Stimulated activated memory B cell treated with anti-CD40 and anti-IgM and Interleukin-4, amounts not matched to agents 10 μg/mL and 1 μg/mL and 100 μg/mL, for 72 hours (primary cell): ENCODE data around the gene C6orf89.
"Not testable (repeated sequence)": the region's sequence is repeated elsewhere in the genome, so short reads cannot be mapped to it uniquely, and the experiment has no call there.

Source experiments
- ATAC-seq: fragments of 150-1000 bp; cut with Tn5 transposase; 2 replicates; pipeline ENCODE4 v1.10.0; 2021
- H3K27ac Mint-ChIP-seq: one replicate; pipeline ENCODE4 v1.8.0; 2022; ENCODE audit warnings: mild to moderate bottlenecking, mixed read lengths
- H3K27me3 Mint-ChIP-seq: one replicate; pipeline ENCODE4 v1.8.0; 2022; ENCODE audit warnings: mixed read lengths
- H3K36me3 Mint-ChIP-seq: one replicate; pipeline ENCODE4 v1.8.0; 2022; ENCODE audit warnings: mixed read lengths
- H3K4me1 Mint-ChIP-seq: one replicate; pipeline ENCODE4 v1.8.0; 2022; ENCODE audit warnings: mixed read lengths
- H3K4me3 Mint-ChIP-seq: one replicate; pipeline ENCODE4 v1.8.0; 2022; ENCODE audit warnings: mild to moderate bottlenecking, moderate library complexity, mixed read lengths
- H3K9me3 Mint-ChIP-seq: one replicate; pipeline ENCODE4 v1.8.0; 2022; ENCODE audit warnings: mixed read lengths

C6orf89 gene

DNA sequence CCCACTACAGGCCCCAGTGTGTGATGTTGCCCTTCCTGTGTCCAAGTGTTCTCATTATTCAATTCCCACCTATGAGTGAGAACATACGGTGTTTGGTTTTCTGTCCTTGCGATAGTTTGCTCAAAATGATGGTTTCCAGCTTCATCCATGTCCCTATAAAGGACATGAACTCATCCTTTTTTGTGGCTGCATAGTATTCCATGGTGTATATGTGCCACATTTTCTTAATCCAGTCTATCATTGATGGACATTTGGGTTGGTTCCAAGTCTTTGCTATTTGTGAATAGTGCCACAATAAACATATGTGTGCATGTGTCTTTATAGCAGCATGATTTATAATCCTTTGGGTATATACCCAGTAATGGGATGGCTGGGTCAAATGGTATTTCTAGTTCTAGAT, 5.4 kb downstream of the C6orf89 start:
- not testable (repeated sequence) for H3K9me3 Mint-ChIP-seq, H3K4me3 Mint-ChIP-seq, H3K27ac Mint-ChIP-seq, ATAC-seq, H3K27me3 Mint-ChIP-seq, H3K36me3 Mint-ChIP-seq
- H3K4me1 Mint-ChIP-seq, result peaks cover 24% of the 10 kb centered on the region

DNA sequence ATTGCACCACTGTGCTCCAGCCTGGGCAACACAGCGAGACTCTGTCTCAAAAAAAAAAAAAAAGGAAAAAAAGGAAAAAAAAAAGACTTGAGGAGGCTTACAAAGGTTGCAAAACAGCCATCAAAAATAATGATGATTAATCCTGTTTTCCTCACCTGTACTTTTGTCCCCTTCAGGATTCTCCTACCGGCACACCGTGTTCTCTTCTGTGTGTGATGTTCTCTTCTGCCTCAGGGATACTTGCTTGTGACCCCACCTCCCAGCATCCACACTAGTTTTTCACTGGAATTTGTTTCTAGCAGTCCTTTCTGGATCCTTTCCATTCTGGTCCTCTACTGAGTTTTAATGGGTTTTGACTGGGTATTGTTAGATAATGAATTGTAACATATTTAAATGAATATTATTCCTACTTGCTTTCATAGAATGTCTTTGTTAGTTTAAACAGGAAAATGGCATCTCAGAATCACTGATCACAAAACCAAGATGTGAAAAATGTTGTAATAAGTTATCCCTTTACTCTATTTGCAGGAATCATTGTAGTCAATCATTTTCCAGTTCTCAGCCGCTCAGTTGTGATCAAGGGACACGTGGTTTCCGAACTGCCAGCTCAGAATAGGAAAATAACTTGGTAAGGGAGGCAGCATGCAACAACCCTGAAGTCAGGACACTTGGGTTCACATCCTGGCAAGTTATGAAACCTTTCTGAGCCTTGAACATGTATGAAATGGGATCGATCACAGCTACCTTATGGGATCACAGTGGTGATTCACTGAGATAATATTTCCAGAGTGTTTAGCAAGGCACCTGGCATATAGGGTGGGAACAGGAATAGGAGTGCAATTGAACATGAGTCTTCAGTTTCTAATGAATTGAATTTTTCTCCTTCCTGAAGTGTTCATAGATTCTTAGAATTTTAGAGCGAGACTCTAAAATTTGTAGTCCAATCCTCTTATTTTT, 8.5 kb downstream of the C6orf89 start:
- Mint-ChIP-seq H3K4me3 (no peak overlapping the region), H3K36me3 (peaks cover 13% of the 10 kb centered on the region), H3K9me3 (no peaks in the 10 kb centered on the region), H3K27ac (no peak overlapping the region), H3K27me3 (no peaks in the 10 kb centered on the region), H3K4me1 (peaks cover 3% of the 10 kb centered on the region)
- no peak for ATAC-seq

DNA sequence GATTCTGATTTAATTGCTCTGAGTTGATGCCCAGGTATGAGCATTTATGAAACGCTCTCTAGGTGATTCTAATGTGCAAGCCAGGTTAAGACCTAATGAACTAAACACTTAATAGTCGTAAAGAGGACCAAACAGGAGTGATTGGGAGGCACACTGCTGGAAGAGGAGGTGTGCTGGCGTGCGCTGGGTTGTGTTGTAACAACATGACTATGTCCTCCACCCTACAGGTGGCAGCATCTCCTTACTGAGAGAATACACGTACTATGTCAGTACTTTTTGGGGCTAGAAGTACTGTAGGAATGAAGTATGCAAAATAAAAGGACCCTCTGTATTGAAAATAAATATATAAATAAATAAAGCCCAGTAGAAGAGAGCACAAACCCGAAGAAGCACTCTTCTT, 11.9 kb downstream of the C6orf89 start:
- Mint-ChIP-seq H3K27ac (no peak overlapping the region), H3K4me1 (no peaks in the 10 kb centered on the region)

GRCh38 chr6:36904114-36904513, 18.4 kb downstream of the C6orf89 start:
- peaks cover 67% of the 10 kb centered on the region for H3K36me3 Mint-ChIP-seq
- H3K27me3 Mint-ChIP-seq, result no peaks in the 10 kb centered on the region
- H3K4me3 Mint-ChIP-seq, result no peak overlapping the region
- no peak for ATAC-seq
- H3K9me3 Mint-ChIP-seq, result no peaks in the 10 kb centered on the region
- H3K27ac Mint-ChIP-seq, result no peak overlapping the region
- no peaks in the 10 kb centered on the region for H3K4me1 Mint-ChIP-seq

More for the DNA sequence above, 11.9 kb downstream of the C6orf89 start:
- Mint-ChIP-seq H3K4me3 (no peak overlapping the region), H3K9me3 (no peaks in the 10 kb centered on the region), H3K36me3 (peaks cover 24% of the 10 kb centered on the region), H3K27me3 (no peaks in the 10 kb centered on the region)
- no peak for ATAC-seq

DNA sequence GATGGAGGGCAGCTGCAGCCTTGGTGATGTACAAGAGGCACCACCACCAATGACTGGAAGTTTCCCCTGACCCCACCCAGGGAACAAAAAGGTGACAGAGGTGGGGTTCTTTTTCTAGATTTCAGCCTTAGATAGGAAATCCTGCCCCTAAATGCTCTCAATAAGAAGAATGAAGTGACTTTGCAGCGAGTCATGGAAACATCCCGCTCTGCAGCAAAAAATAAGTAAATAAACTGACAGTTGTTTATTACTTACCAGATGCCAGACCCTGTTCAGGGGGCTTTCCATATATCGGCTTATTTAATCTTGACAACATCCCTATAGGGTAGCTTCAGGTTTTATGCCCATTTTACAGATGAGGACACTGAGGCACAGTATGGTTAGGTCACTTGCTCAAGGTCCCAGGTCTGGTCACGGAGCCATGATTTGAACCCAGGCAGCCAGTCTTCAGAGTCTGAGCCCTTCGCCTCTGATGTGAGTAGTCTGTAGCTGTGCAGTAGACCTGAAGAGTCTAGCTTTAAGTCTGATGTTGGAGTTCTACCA, 19.2 kb downstream of the C6orf89 start:
- Mint-ChIP-seq H3K4me1 (no peaks in the 10 kb centered on the region), H3K9me3 (no peaks in the 10 kb centered on the region), H3K36me3 (peaks cover 66% of the 10 kb centered on the region), H3K4me3 (no peak overlapping the region), H3K27me3 (no peaks in the 10 kb centered on the region), H3K27ac (no peak overlapping the region)
- ATAC-seq, result no peak

- no peak for ATAC-seq
- H3K27me3 Mint-ChIP-seq, result no peaks in the 10 kb centered on the region
- peaks cover 3% of the 10 kb centered on the region for H3K4me1 Mint-ChIP-seq
- no peak overlapping the region for H3K27ac Mint-ChIP-seq
- no peaks in the 10 kb centered on the region for H3K9me3 Mint-ChIP-seq
- no peak overlapping the region for H3K4me3 Mint-ChIP-seq
- H3K36me3 Mint-ChIP-seq, result peaks cover 69% of the 10 kb centered on the region
These were observed 21.0 kb downstream of the C6orf89 start for GRCh38 chr6:36906539-36907325.

DNA sequence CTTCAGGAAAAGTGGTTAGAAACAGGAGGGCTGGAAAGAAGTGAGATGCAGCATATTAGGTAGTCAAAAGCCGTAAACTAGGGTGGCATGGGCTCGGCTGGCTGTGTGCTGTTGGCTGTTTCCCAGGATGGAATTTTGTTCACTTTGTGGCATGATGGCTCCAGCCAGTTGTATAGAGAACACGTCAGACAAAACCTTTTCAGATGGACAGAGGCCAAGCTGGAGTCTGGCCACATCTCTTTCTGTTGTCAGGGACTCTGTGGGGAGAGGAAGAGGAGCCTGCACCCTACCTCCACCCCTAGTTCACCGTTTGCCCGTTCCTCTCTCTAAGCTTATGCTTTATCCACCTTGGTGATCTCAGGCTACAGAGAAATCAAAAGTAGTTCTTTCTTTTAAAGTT, 22.0 kb downstream of the C6orf89 start:
- Mint-ChIP-seq H3K9me3 (no peaks in the 10 kb centered on the region), H3K27ac (no peak overlapping the region), H3K36me3 (peaks cover 68% of the 10 kb centered on the region), H3K4me1 (peaks cover 14% of the 10 kb centered on the region), H3K27me3 (no peaks in the 10 kb centered on the region), H3K4me3 (no peak overlapping the region)
- no peak for ATAC-seq

DNA sequence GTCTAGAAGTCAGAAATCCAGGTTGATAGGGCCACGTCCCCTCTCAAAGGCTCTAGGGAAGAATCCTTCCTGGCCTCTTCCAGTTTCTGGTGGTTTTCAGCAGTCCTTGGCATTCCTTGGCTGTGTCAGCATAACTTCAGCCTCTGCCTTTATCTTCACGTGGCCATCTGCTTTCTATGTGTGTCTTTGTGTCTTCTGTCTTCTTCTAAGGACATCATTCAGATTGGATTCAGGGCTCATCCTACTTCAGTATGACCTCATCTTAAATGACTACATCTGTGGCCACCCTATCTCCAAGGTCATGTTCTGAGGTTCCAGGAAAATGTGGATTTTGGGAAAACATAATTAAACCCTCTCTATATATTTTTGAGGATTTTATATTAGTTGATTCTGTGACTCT, 23.0 kb downstream of the C6orf89 start:
- Mint-ChIP-seq H3K4me1 (peaks cover 16% of the 10 kb centered on the region), H3K36me3 (peaks cover 70% of the 10 kb centered on the region), H3K4me3 (no peak overlapping the region), H3K27ac (no peak overlapping the region), H3K9me3 (no peaks in the 10 kb centered on the region), H3K27me3 (no peaks in the 10 kb centered on the region)
- no peak for ATAC-seq

- ATAC-seq, result no peak
- peaks cover 71% of the 10 kb centered on the region for H3K36me3 Mint-ChIP-seq
- no peaks in the 10 kb centered on the region for H3K27me3 Mint-ChIP-seq
- H3K4me1 Mint-ChIP-seq, result peaks cover 20% of the 10 kb centered on the region
- no peaks in the 10 kb centered on the region for H3K9me3 Mint-ChIP-seq
- H3K27ac Mint-ChIP-seq, result peak overlapping the region; percentile 0
- H3K4me3 Mint-ChIP-seq, result no peak overlapping the region
These were observed 26.3 kb downstream of the C6orf89 start for GRCh38 chr6:36912030-36912454.

DNA sequence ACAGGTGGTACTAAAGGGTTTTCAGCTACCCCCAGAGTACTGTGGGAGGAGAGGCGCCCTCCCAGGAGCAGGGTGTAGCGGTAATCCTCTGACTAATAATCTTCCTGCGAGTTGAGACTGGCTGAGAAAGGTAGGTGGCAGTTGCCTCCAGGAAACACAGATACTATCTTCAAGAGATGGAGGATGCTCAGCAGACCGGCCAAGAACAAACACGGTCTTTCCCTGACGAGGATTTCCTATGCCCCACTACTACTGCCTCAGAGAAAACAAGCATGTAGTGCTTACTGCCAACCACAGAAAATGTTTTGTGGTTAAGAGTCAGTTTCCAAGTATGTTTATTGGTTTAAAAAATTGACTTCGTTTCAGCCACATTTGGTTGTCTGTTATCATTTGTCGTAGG, 26.8 kb downstream of the C6orf89 start:
- H3K27ac Mint-ChIP-seq, result peak overlapping the region; percentile 0
- peaks cover 70% of the 10 kb centered on the region for H3K36me3 Mint-ChIP-seq
- ATAC-seq, result peak; percentile 70
- H3K4me3 Mint-ChIP-seq, result no peak overlapping the region
- H3K4me1 Mint-ChIP-seq, result peaks cover 20% of the 10 kb centered on the region
- no peaks in the 10 kb centered on the region for H3K27me3 Mint-ChIP-seq
- no peaks in the 10 kb centered on the region for H3K9me3 Mint-ChIP-seq

DNA sequence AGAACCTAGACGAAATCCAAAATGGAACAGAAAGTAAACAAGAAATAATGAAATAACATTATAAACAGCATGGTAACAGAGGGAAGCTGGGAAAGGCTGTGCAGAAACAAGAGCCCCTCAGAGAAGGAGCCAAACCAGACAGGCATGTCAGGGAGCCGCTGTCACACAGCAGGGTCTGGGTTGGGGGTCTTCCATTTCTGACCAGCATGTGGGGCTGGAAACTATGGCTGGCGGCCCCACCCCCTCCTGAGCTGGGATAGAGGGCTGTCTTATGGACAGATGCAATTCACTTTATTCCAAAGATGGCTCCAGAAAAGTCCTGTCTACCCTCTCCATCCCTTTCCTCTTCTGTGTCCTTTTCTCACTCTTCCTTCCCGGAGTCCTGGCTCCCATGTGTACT, 27.3 kb downstream of the C6orf89 start:
- Mint-ChIP-seq H3K4me3 (no peak overlapping the region), H3K27ac (peak overlapping the region; percentile 0), H3K36me3 (peaks cover 66% of the 10 kb centered on the region), H3K9me3 (no peaks in the 10 kb centered on the region), H3K27me3 (no peaks in the 10 kb centered on the region), H3K4me1 (peaks cover 20% of the 10 kb centered on the region)
- ATAC-seq, result no peak

DNA sequence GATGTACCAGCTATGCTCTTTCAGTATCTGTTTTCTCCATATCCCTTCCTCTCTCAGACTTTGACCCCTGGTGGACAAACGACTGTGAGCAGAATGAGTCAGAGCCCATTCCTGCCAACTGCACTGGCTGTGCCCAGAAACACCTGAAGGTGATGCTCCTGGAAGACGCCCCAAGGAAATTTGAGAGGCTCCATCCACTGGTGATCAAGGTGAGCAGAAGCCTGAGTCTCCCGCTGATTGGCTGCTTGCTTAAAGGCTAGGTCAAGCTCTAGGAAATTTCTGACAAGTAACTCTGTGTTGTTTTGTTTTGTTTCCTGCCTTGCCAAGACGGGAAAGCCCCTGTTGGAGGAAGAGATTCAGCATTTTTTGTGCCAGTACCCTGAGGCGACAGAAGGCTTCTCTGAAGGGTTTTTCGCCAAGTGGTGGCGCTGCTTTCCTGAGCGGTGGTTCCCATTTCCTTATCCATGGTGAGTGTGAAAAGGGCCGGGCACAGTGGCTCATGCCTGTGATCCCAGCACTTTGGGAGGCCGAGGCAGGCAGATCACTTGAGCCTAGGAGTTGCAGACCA, 28.6 kb downstream of the C6orf89 start:
- Mint-ChIP-seq H3K4me1 (peaks cover 20% of the 10 kb centered on the region), H3K27me3 (no peaks in the 10 kb centered on the region), H3K4me3 (no peak overlapping the region), H3K27ac (no peak overlapping the region), H3K36me3 (peaks cover 60% of the 10 kb centered on the region), H3K9me3 (no peaks in the 10 kb centered on the region)
- no peak for ATAC-seq

- no peak overlapping the region for H3K4me3 Mint-ChIP-seq
- H3K27ac Mint-ChIP-seq, result no peak overlapping the region
- ATAC-seq, result no peak
These were observed 29.8 kb downstream of the C6orf89 start for GRCh38 chr6:36915599-36915998.

GRCh38 chr6:36916126-36916525, 30.4 kb downstream of the C6orf89 start:
- Mint-ChIP-seq H3K27ac (peak overlapping the region; percentile 57), H3K27me3 (no peaks in the 10 kb centered on the region), H3K4me1 (peaks cover 20% of the 10 kb centered on the region), H3K4me3 (no peak overlapping the region), H3K9me3 (no peaks in the 10 kb centered on the region), H3K36me3 (peaks cover 65% of the 10 kb centered on the region)
- ATAC-seq, result no peak

More at GRCh38 chr6:36915599-36915998, 29.8 kb downstream of the C6orf89 start:
- peaks cover 20% of the 10 kb centered on the region for H3K4me1 Mint-ChIP-seq
- no peaks in the 10 kb centered on the region for H3K9me3 Mint-ChIP-seq
- H3K27me3 Mint-ChIP-seq, result no peaks in the 10 kb centered on the region
- peaks cover 60% of the 10 kb centered on the region for H3K36me3 Mint-ChIP-seq

DNA sequence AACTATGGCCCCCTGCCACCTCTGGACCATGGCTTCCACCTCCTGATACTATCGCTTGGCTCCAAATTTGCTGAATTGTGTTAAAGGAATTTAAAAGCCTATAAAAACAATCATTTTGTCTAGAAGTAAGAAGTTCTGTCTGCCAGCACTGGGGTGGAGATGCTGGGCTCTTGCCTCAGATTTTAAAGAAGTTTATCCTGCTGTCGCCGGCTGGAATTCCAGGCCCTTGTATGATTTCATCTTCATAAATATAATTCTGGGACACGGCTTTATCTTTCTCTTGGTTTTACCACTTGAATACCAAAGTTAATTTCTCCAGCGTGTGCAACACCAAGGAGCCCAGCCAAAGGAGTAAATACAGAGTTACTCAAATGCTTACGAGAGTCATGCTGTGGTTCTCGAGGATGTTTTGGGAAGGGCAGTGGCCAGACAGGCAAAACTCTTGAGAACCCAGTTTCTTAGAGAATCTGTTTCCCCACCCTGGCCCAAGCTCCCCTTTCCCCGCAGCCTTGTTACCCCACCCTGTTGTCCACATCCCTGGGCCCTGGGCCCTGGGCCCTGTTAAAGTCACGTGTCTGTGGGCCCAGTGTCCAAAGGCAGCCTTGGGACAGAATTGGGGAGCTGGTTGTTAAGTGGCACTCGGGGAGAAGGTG, 31.9 kb downstream of the C6orf89 start:
- H3K4me1 Mint-ChIP-seq, result peaks cover 8% of the 10 kb centered on the region

More for the DNA sequence above, 31.9 kb downstream of the C6orf89 start:
- Mint-ChIP-seq H3K4me3 (no peak overlapping the region), H3K27me3 (no peaks in the 10 kb centered on the region), H3K27ac (no peak overlapping the region), H3K9me3 (no peaks in the 10 kb centered on the region), H3K36me3 (peaks cover 55% of the 10 kb centered on the region)
- no peak for ATAC-seq
